LNCaP clone FGC (cell line): ENCODE results near the gene FBH1.

Source experiments
- DNase-seq: peaks from one replicate; pipeline ENCODE4 v3.0.0-alpha.2; 2011; ENCODE audit warnings: low read depth
- H3K4me3 ChIP-seq: 2 replicates; pipeline ENCODE4 v1.5.1; 2011; ENCODE audit warnings: mild to moderate bottlenecking, low read depth, low read length, control low read depth
- CTCF ChIP-seq: IDR thresholded peaks from 2 replicates; pipeline ENCODE4 v1.5.1; 2012; ENCODE audit warnings: mild to moderate bottlenecking; ENCODE audit not compliant: control insufficient read depth, insufficient read depth; ENCODE audit errors: extremely low read depth

The FBH1 gene

DNA sequence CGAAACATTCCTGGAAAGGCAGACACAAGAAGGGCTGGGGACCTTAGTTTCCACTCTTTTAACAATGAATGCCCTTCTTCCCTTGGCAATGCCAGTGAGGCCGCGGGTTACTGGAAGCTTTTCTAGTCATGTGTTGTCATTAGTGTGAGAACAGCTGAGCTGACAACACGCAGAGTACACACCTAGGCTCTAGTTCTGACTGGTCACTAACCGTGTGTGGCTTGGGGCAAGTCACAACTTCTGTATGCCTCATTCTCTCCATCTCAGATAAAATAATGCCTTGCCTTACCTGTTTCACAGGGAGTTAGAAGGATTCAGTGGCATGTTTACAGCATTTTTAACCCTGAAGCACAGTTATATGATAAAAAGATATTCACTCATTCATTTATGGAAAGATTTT, 31.7 kb downstream of the FBH1 start:
- no peak for DNase-seq
- no peak overlapping the region for H3K4me3 ChIP-seq
- TF ChIP-seq CTCF = no peak

DNA sequence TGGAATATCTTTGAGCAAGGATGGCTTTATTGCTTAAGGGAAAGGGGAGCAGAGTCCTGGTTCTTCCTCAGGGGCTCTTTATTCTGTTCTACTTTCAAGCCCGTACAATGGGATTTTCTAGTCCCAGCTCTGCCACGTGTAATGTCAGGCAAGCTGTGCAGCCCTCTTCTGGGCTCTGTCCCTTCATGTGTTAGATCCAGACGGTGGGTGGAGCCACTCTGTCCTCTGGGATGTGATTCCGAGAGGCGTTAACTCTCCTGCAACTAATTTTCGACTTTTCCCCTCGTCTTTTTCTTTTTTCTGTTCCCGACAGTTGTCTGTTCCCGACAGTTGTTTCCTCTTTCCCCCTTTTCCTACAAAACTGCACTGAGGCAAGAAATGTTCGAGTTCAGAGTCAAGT, 34.8 kb downstream of the FBH1 start:
- no peak for DNase-seq
- no peak overlapping the region for H3K4me3 ChIP-seq
- no peak for TF ChIP-seq CTCF

DNA sequence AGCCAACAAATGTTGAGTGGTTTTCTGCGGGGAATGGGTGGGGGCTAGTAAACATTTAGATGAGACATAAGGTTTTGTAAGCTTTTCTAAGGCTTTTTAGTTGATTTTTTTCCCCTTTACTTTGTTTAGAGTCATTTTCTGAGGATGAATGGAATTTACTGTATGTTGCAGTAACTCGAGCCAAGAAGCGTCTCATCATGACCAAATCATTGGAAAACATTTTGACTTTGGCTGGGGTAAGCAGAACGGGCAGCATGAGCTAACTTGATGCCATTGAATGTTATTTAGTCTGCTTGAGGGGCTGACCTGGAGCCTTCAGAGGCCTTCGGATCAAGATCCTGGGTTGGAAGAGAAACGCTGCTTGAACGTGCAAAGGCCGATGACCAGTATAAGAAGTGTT, 37.3 kb downstream of the FBH1 start:
- no peak overlapping the region for H3K4me3 ChIP-seq
- no peak for TF ChIP-seq CTCF
- no peak for DNase-seq

- TF ChIP-seq CTCF = no peak
- no peak for DNase-seq
Observed at GRCh38 chr10:5929442-5929841, 39.4 kb downstream of the FBH1 start.

DNA sequence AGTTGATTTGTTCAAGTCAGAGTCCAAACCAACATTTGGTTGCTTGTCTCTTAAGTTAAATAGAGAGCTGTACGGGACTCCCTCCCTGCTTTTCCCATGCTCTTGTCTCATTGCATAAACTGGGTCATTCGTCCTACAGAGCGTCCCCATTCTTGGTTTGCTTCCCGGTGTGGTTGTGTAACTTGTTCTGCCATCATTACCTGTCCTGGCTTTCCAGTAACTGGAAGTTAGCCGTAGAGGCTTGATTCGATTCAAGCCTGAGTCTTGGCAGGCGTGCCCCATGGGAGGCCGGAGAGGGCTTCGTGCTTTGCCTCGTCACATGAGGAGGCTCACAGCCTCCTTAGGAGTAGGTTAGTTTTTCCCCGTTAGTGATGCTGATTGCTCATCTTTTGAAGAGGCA, 40.2 kb downstream of the FBH1 start:
- no peak for DNase-seq
- no peak for TF ChIP-seq CTCF
- no peak overlapping the region for H3K4me3 ChIP-seq

More at GRCh38 chr10:5929442-5929841, 39.4 kb downstream of the FBH1 start:
- no peak overlapping the region for H3K4me3 ChIP-seq

DNA sequence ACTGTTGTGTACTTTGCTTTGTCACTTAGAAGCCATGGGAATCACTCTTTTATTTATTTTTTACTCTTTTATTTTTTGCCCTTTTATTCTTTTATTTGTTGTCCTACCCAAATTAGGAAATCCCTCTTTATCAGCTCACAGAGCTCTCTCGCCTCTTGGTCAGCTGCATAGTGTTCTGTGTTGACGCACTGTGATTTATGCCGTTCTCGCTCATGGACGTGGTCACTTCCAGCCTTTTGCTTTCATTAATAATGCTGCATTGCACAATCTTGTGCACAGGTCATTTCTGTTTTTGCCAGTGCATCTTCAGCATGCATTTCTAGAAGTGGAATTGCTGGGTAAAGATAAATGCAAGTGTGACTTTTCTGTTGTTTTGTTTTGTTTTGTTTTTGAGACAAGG, 42.3 kb downstream of the FBH1 start:
- no peak overlapping the region for H3K4me3 ChIP-seq
- no peak for TF ChIP-seq CTCF
- no peak for DNase-seq

DNA sequence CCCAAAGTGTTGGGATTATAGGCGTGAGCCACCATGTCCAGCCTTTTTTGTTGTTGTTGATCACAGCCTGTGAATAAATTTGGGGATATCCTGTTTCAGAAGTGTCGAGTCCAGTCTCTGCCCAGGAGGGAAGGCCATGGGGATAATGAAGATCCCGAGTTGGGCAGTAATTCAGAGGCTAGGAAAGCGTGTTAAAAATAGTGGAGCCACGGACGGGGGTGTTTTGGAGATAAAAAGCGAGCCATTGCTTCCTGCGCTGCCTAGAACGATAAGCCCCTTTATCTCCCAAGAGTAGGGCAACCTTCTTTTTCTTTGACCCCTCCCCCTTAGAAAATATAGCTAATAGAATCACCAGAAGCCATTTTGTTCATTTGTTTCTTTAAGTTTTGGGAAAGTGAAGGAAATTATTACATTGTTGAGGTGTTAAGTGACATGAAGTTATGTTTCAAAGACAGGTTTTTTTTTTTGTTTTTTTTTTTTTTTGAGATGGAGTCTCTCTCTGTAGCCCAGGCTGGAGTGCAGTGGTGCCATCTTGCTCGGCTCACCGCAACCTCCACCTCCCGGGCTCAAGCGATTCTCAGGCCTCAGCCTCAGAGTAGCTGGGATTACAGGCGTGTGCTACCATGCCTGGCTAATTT, 44.0 kb downstream of the FBH1 start:
- H3K4me3 ChIP-seq = no peak overlapping the region
- TF ChIP-seq CTCF = no peak
- DNase-seq = no peak
